HG03558 (cell line): ENCODE measurements around the gene EARS2.
"Not testable (repeated sequence)": the region's sequence is repeated elsewhere in the genome, so short reads cannot be mapped to it uniquely, and the experiment has no call there.

Source experiments
- ATAC-seq: cut with Tn5 transposase; IDR thresholded peaks from one replicate; pipeline ENCODE4 v1.9.1; 2021; ENCODE audit warnings: moderate number of reproducible peaks; ENCODE audit not compliant: unreplicated experiment; ENCODE audit errors: extremely low read depth

Gene EARS2

DNA sequence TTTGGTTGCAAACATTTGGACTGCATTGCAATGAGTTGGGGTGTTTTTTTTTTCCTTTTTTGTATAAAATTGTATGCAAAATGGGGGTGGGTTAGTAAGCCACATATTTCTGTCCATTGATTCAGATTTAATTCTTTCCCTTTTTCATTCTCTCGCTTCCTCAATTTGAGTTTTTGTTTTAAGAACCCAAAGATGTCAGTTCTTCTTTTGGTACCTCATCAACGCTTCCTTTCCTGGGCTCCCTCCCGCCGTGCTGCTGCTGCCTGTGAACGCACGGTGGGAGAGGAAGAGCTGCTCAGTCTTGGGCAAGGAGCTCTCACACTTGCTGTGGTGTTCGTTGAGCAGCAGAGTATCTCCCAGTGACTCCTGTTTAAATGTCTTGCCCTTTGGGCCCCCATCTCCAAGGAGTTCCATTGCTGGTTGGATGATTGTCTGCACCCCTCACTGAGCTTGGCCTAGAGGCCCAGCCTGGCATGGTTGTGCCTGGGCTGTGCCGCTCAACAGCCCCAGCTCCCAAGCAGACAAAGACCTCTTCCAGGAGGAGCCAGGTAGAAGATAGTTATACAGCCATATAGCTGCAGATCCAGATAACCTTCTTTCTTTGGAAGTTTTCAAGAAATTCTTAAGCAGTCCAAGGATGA, 14.0 kb upstream of the EARS2 start:
- ATAC-seq = no peak

DNA sequence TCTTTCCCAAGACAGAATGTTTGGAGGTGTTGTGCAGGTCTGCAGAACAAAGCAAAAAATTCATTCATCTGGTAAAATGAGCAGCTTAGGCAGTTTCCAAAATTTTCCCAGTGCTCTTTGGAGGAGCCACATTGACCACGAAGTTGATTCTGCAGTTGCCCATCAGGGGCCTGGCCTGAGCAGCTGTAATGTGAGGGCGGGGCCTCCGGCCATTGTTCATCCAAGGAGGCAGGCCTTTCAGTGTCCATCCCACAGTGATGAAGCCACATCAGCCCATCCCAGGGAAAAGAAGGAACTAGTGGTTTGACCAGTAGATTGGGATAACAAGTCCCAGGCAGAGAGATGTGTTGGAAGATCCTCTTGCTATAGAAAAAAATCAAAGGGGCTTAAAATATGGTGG, 10.5 kb upstream of the EARS2 start:
- no peak for ATAC-seq

DNA sequence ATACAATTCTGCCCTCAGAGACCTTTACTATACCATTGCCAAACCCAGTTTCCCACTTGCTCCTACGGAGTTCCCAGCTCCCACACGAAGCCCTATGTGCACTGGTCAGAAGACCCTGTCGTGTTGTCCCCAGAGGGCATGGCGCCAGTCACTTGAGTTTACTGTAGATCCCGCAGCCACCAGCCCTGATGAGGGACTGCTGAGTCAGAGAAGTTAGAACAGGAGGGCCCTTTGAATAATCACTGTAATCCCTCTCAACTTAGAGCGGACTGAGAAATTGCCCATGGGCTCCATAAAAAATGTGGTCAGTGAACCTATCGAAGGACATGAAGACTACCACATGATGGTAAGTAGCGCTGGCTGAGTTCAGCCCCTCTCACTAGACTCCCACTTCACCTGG, 9.6 kb upstream of the EARS2 start:
- no peak for ATAC-seq

DNA sequence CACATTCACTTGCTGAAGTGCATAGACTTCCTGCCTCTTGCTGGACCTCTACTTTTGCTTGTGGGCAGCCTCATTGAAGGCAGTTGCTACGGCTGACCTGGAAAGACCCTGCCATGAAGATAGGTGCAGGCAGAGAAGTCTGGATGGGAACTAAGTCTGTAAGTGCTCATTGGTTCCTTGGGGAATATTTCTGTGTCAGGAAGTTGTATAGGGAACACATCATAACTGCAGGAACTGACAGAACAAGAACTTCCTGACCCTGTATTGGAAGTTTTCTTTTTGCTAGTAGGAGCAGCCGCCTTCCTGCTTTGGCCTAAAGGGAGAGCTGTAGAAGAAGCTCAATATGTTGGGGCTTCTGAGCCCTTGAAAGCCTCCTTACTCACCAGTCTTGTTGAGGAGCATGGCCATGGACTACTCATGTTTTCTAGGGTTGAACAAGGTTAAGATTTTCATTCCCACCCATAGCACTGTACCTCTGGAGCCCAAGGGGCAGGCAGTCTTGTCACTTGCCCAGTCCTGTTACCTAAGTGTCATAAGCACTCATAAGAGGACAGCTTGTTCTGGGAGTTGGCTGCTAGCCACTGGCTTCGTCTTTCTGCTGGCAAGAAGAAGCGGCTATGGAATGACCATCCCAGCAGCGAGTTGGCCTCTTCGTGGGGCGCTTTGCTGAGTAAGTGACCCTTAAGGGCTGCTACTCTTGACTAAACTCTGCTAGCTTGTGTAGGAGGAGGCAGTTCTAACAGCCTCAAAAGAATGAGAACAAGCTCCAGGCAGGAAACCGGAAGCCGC, 7.6 kb upstream of the EARS2 start:
- ATAC-seq = no peak

DNA sequence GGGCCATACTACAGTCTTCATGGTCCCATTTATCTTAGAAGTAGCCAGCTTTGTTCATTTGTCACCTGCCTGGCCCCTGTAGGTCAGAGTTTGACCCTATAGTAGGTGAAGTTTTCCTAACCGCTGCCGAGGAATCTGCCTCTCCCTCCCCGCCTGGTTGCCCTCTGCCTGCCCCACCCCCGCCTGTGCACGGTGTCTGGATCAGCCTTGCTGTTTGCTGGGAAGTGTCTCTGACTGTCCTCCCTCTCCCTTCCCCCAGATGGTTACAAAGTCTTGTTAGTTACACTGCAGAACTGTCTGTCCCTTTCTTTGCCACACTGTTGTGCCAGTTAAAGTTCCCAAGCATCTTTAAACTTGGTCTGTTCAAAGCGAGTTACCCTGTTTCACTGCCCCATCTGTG, 6.0 kb upstream of the EARS2 start:
- no peak for ATAC-seq

GRCh38 chr16:23562505-23562904, 5.4 kb upstream of the EARS2 start:
- ATAC-seq = no peak

GRCh38 chr16:23561586-23561985, 4.4 kb upstream of the EARS2 start:
- no peak for ATAC-seq

DNA sequence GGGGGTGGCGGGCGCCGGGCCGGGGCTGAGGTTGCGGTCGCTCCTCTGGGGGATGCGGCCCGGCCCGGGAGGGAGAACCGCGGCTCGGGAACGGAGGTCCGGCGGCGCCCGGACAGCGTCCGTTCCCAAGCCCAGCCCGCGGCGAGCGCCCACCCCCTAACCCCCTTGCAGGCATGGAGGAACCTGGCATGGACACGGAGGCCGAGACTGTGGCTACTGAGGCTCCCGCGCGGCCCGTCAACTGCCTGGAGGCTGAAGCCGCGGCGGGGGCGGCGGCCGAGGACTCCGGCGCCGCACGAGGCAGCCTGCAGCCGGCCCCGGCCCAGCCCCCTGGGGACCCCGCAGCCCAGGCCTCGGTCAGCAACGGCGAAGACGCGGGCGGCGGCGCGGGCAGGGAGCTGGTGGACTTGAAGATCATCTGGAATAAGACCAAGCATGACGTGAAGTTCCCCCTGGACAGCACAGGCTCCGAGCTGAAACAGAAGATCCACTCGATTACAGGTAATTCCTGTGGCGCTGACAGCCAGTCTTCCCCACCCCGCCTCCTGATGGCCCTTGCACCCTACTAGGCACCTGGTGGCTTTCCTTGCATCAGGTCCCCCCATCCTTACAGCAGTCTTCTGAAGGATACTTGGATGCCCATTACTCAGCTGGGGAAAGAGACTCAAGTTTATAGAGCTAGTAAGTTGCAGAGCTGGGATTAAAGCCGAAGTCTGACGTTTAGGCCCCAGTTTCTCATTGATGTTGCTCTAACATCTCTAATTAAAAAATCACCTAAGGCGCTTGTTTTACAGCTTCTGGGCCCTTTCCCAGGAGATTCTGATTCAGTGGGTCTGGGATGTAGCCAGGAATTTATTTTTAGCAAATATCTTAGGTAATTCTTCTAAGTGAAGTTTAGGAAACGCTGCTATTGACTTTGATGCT, 891 bp upstream of the EARS2 start:
- no peak for ATAC-seq

GRCh38 chr16:23554536-23554935, 2.6 kb downstream of the EARS2 start:
- ATAC-seq = no peak

DNA sequence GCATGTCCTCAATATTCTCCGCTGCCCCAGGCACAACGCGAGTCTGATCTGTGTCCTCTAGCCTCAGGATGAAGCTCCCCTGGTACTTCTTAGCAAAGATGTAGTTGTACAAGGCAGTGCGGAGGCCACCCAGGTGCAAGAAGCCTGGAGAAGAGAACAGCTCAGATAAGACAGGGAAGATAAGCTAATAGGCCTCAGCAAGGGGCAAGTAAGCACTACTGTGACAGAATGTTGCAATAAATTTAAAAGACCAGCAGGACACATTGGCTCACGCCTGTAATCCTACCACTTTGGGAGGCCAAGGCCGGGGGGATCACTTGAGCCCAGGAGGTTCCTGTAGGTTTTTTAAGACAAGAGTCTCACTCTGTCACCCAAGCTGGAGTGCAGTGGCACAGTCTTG, 5.0 kb downstream of the EARS2 start:
- no peak for ATAC-seq

- no peak for ATAC-seq
Observed at GRCh38 chr16:23549938-23550337, 7.2 kb downstream of the EARS2 start.

- ATAC-seq = no peak
Observed at GRCh38 chr16:23544436-23544835, 12.7 kb downstream of the EARS2 start.

DNA sequence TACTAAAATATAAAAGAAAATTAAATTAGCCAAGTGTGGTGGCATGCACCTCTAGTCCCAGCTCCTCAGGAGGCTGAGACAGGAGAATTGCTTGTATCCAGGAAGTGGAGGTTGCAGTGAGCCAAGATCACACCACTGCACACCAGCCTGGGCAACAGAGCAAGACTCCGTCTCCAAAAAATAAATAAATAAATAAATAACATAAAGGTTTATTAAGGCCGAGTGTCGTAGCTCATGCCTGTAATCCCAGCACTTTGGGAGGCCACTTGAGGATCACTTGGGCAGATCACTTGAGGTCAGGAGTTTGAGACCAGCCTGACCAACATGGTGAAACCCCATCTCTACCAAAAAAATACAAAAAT, 16.4 kb downstream of the EARS2 start:
- not testable (repeated sequence) for ATAC-seq

- ATAC-seq = no peak
Observed at GRCh38 chr16:23539984-23540816, 16.9 kb downstream of the EARS2 start.

GRCh38 chr16:23538919-23539278, 18.3 kb downstream of the EARS2 start:
- ATAC-seq = no peak

DNA sequence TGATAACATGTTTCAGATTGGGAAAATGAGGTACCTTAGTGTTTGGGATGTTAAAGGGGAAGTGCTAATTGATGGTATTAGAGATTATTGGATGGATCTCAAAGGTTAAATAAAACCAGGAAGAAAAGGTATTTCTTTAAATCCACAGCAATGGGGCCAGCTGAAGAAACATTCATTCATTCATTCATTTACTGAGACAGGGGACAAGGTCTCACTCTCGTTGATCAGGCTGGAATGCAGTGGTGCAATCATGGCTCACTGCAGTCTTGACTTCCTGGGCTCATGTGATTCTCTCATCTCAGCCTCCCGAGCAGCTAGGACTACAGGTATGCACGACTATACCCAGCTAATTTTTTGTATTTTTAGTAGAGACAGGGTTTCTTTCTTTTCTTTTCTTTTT, 19.8 kb downstream of the EARS2 start:
- no peak for ATAC-seq

DNA sequence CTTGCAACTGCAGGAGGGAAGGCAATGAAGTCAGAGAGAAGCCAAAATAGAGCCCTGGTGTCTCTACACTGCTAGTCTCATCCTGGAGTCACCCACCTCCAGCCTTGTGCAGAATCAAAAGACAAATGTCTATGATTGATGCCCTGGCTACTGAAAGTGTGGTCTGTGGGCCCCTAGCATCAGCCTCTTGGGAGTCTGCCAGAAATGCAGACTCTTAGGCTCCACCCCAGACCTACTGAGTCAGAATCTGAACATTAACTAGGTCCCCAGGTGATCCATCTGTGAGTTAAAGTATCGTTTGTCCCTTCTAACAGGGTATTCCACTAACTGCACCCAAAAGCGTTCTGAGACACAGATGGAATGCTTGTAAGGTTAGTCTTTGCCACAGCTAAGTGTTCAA, 21.2 kb downstream of the EARS2 start:
- no peak for ATAC-seq

DNA sequence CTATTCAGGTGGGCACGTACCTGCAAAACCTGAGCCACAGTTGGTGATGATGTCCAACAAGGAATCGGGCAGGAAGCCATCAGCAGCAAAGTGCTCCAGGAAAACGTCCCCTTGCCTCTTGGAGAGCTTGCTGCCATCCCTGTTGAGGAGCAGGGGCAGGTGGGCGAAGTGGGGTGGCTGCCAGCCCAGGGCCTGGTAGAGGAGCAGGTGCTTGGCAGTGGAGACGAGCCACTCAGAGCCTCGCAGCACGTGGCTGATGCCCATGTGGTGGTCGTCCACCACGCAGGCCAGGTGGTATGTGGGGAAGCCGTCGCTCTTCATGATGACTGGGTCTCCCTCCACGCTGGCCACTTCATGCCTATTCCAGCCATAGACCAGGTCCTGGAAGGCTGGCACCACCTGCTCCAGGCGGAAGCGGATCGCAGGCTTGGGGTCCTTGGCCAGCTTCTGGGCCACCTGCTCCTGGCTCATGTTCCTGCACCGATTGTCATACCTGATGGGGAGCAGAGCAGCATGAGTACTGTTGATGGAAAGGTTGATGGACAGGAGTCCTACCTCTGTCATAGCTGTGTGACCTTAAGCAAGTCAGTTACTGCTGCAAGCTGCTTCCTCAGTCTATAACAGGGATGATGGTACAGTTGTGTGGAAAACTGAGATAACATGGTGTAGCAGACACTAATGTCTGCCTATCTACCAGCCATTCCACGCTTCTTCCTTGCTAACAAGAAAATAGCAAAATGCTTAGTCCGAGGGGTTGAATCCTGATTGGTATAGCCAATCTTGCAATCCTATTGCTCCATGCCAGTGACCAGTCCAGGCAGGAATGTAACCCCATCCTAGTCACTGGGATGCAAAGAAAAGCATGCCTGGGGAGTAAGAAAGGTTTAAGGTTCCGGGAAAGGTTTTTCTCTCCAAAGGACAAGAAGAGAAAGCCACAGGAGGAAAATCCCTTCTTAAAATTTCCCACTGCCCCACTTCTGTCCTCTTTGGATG, 22.0 kb downstream of the EARS2 start:
- no peak for ATAC-seq

DNA sequence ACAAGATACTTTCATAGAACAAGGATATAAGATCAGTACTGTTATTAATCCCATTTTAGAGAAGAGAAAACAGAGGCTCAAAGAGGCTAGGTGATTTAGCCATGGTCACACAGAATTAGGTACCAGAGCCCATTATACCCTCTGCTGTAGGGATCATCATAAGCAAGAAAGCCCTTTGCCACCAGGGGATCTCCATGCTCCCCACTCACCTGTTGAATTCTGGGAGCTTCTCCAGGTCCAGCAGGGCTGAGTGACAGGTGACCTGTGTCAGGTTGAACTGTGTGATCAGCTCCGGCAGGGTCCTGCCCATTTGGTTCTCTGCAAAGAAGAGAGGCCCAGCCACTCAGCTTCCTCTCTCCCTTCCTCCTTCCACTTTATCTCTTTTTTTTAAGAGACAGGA, 24.7 kb downstream of the EARS2 start:
- ATAC-seq = no peak
